Esophagus (tissue), 2 donors: ENCODE data around the gene EP400. TPM values are rescaled to one million over a fixed set of nuclear protein-coding genes. Genes with fewer than 3 reads are reported as not detected.

Experiments used
- H3K27ac ChIP-seq, 2 donors: one replicate each; pipeline ENCODE4 v1.5.1; 2013; ENCODE audit warnings: low read depth in 2 of 2, mild to moderate bottlenecking in 2 of 2, inconsistent platforms in 1 of 2, low read length in 1 of 2, moderate library complexity in 1 of 2
- H3K27me3 ChIP-seq, 2 donors: one replicate each; pipeline ENCODE4 v1.6.1; 2013; ENCODE audit warnings: low read length in 2 of 2, control low read depth in 1 of 2, mild to moderate bottlenecking in 1 of 2; ENCODE audit not compliant: insufficient read depth in 2 of 2, control insufficient read depth in 1 of 2
- H3K36me3 ChIP-seq, 2 donors: one replicate each; pipeline ENCODE4 v1.6.1; 2013; ENCODE audit warnings: low read length in 1 of 2; ENCODE audit not compliant: control insufficient read depth in 2 of 2, insufficient read depth in 2 of 2
- H3K4me1 ChIP-seq, 2 donors: one replicate each; pipeline ENCODE4 v1.6.1; 2013; ENCODE audit warnings: low read length in 1 of 2; ENCODE audit not compliant: control insufficient read depth in 2 of 2, insufficient read depth in 2 of 2
- H3K4me3 ChIP-seq, 2 donors: one replicate each; pipeline ENCODE4 v1.5.1; 2013; ENCODE audit warnings: low read length in 2 of 2, mild to moderate bottlenecking in 2 of 2, low read depth in 1 of 2, moderate library complexity in 1 of 2
- H3K9me3 ChIP-seq, 2 donors: one replicate each; pipeline ENCODE4 v1.6.1; 2013; ENCODE audit warnings: mild to moderate bottlenecking in 2 of 2, low read depth in 1 of 2, low read length in 1 of 2, moderate library complexity in 1 of 2; ENCODE audit not compliant: control insufficient read depth in 2 of 2, insufficient read depth in 1 of 2
- WGBS, 2 donors: extraction: QIAGEN DNeasy Blood & Tissue Kit; methylation state at CpG; one replicate each; pipeline ENCODE4 v1.1.7; 2013; 5-methylcytosine and 5-hydroxymethylcytosine counted together
- polyA plus RNA-seq, 2 donors: library from polyadenylated mRNA; stranded (reverse); fragments of 200-250 nt; gene quantifications; one replicate each; pipeline ENCODE4 v1.2.3, GENCODE V29; 2013
- donor health status: healthy with polysubstance abuse.
- donor health status: Bipolar disorder and iron deficiency.

EP400 gene
- polyA plus RNA-seq, 2 donors, result 8.9 to 17.1 TPM

DNA sequence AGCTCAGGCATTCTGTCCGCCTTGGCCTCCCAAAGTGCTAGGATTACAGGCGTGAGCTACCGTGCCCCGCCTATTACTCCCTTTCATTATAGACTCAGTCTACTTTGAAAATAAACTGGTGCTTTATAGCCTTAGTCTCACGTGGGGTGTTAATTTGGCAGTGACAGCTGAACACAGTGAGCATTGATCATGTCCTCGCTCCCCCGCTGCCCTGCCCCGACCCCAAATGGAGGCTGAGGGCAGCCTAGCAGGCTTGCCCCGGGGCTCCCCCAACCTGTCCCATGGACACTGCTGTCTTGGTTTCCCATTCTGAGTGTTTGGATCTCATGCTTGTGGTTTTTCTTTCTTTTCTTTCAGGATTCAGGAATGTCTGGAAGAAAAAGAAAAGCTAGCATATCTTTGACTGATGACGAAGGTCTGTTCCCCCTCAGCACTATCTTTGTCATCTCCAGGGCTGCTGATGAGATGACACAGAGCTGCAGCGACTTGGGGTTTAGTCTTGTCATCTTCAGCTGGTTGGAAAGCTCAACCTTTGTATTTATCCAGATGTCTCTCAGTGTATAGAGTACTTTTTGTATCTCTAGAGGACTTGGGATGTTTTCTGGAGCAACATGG is 42.2 kb downstream of the EP400 start:
- Histone ChIP-seq H3K4me1 (no peaks in the 10 kb centered on the region), H3K36me3 (peaks cover 33 to 43% of the 10 kb centered on the region in 2 donors), H3K9me3 (no peaks in the 10 kb centered on the region), H3K4me3 (no peak overlapping the region), H3K27me3 (no peaks in the 10 kb centered on the region), H3K27ac (no peak overlapping the region)
- WGBS, 2 donors, result 90 to 92% methylated on average over 11 of the region's 11 CpGs

DNA sequence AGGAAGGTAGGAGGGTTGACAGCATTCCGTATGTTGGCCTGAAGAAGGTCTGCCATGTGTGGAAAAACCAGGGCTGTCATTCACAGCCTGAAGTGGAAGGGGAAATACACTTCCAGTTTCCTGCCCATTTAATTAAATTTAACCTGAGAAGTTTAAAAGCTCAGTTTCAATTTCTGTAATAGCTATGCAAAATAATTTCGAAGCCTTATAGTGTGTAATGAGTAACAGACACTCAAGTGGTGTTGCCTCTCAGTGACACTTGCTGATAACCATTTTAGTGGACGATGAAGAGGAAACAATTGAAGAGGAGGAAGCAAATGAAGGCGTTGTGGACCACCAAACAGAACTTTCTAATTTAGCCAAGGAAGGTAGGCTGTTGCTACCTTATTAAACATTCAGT is 44.8 kb downstream of the EP400 start:
- no peak overlapping the region for H3K27ac ChIP-seq
- no peaks in the 10 kb centered on the region for H3K4me1 ChIP-seq
- H3K4me3 ChIP-seq, result no peak overlapping the region
- no peaks in the 10 kb centered on the region for H3K9me3 ChIP-seq
- H3K36me3 ChIP-seq, result peaks cover 28 to 30% of the 10 kb centered on the region in 2 donors
- 85 to 86% methylated on average over 4 of the region's 4 CpGs for WGBS, 2 donors
- no peaks in the 10 kb centered on the region for H3K27me3 ChIP-seq

DNA sequence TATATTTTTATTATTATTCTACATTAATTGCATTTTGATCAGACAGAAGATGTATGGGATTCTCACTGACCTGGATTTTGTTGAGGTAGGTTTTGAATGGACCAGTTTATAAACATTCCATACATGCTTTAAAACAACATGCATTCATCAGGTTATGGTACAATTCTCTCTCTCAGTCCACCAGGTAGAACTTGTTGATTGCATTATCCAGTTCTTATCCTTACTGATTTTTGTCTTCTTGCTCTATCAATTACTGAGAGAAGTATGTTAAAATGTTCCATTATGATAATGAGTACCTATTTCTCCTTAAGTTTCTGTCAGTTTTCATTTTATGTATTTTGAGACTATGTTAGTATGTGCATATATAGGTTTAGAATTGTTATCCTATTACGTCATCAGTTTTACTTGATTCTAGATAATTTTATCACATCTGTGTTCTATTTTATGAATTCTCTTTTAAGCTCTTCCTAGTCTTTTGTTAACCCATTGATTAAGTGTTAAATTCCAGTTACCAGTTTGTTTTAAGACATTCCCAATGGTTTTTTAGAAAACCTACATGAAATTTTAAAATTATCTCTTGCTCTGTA is 50.6 kb downstream of the EP400 start:
- Histone ChIP-seq H3K9me3 (no peaks in the 10 kb centered on the region), H3K4me3 (no peak overlapping the region), H3K27me3 (no peaks in the 10 kb centered on the region), H3K4me1 (no peaks in the 10 kb centered on the region), H3K27ac (no peak overlapping the region), H3K36me3 (peaks cover 3 to 5% of the 10 kb centered on the region in 2 donors)
- WGBS, 2 donors, result 94 to 95% methylated on average over 1 of the region's 1 CpG

DNA sequence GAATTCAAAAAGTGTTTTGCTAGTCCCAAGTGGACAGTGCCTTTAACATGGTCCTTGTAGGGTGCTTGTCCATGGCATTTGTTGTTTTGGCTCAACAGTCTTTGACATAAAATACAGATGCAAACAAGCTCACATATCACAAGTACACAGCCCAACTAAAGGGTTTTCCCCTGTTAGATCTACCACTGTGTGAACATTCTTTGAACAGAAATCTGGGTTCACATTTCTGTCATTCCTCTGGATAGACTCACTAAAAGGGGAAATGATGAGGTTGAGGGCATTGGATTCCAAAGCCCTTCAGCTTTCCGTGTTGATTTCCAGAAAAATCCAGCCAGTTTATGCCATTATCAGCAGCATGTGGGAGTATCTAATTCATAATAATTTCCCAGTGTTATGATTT is 54.1 kb downstream of the EP400 start:
- 80 to 86% methylated on average over 1 of the region's 1 CpG for WGBS, 2 donors
- H3K27me3 ChIP-seq, result no peaks in the 10 kb centered on the region
- no peaks in the 10 kb centered on the region for H3K4me1 ChIP-seq
- peaks cover 7 to 17% of the 10 kb centered on the region in 2 donors for H3K36me3 ChIP-seq
- H3K9me3 ChIP-seq, result no peaks in the 10 kb centered on the region
- H3K4me3 ChIP-seq, result no peak overlapping the region
- H3K27ac ChIP-seq, result no peak overlapping the region

DNA sequence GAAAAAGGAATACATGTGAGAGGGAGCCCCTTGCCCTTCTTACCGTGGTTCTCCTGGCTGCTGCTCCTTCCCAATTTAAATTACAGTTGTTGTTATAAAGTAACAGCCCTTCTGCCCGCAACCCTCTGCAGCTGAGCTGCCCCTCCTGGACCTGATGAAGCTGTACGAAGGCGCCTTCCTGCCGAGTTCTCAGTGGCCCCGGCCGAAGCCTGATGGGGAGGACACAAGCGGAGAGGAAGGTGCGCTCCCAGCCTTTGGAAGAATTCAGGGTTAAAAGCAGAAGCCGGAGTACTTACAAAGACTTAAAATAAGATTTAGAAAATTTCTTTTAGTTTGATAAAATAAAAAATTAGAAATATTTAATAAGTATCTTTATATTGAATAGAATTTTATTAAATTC is 55.2 kb downstream of the EP400 start:
- Histone ChIP-seq H3K27me3 (no peaks in the 10 kb centered on the region), H3K4me3 (no peak overlapping the region), H3K27ac (no peak overlapping the region), H3K4me1 (no peaks in the 10 kb centered on the region), H3K9me3 (no peaks in the 10 kb centered on the region), H3K36me3 (peaks cover 11 to 23% of the 10 kb centered on the region in 2 donors)
- WGBS, 2 donors, result 94 to 96% methylated on average over 10 of the region's 10 CpGs

DNA sequence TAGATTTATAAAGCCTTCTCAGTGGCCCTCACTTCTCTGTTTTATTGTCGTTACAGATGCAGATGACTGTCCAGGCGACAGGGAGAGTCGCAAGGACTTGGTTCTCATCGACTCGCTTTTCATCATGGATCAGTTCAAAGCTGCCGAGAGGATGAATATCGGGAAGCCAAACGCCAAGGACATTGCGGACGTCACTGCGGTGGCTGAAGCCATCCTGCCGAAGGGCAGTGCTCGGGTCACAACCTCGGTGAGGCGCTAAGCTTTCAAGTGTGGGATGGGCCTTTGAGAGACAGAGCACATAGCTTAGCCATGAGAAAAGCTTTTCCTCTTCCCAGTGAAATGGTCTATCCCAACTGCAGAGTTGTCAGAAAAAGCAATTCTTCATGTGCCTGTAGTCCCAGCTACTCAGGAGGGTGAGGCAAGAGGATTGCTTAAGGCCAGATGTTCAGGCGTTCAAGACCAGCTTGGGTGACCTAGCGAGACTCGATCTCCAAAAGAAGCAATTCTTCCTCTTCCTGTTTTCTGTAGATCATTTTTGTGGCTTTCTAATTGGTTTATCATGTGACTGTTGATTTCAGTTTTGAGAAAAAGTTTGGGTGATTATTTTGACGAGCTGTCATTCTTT is 56.4 kb downstream of the EP400 start:
- 95% methylated on average over 19 of the region's 19 CpGs for WGBS, 2 donors
- H3K36me3 ChIP-seq, result peaks cover 15 to 25% of the 10 kb centered on the region in 2 donors
- no peaks in the 10 kb centered on the region for H3K4me1 ChIP-seq
- H3K9me3 ChIP-seq, result no peaks in the 10 kb centered on the region
- no peaks in the 10 kb centered on the region for H3K27me3 ChIP-seq
- no peak overlapping the region for H3K4me3 ChIP-seq
- H3K27ac ChIP-seq, result no peak overlapping the region

DNA sequence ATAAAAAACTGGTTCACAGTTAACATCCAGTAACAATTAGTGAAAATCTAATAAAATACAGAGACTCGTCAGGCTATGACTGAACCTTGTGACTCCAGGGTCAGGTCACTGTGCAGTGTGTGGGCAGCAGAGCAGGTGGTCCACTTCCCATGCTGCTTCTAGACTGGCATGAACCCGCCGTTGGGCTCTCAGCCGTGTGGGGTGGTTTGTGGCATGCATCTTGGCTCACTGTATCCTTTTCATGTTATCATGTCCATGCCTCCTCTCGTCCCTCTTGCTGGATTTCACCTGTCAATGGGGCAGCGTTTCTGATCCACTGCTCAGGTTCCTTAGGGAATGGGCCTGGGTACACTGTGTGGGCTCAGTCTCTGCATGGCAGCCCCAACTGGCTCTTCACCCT is 57.3 kb downstream of the EP400 start:
- Histone ChIP-seq H3K9me3 (no peaks in the 10 kb centered on the region), H3K36me3 (peaks cover 19 to 30% of the 10 kb centered on the region in 2 donors), H3K27ac (no peak overlapping the region), H3K4me1 (no peaks in the 10 kb centered on the region), H3K4me3 (no peak overlapping the region), H3K27me3 (no peaks in the 10 kb centered on the region)
- 82 to 91% methylated on average over 6 of the region's 6 CpGs for WGBS, 2 donors

DNA sequence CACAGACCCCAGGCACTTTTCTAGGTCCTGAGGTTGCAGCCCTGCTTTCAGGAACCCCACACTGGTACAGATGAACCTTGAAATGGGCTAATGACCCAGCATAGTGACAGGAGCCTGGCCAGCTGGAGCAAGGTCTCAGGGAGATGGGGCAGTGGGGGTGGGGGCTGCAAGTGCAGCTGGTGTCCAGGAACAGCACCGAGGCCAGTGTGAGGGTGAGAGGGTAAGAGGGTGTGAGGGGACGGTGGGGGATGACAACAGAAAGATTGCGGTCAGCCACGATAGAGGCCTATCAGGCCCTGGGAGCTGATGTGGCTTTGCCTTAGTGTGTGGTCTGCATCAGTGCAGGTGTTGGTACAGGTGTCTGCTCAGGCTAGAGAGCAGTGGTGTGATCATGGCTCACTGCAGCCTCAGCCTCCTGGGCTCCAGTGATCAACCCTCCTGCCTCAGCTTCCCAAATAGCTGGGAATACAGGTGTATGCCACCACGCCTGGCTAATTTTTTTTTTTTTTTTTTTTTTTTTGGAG is 59.7 kb downstream of the EP400 start:
- 94 to 97% methylated on average over 5 of the region's 5 CpGs for WGBS, 2 donors
- Histone ChIP-seq H3K27ac (no peak overlapping the region), H3K27me3 (no peaks in the 10 kb centered on the region), H3K36me3 (peaks cover 33 to 47% of the 10 kb centered on the region in 2 donors), H3K4me3 (no peak overlapping the region), H3K9me3 (no peaks in the 10 kb centered on the region), H3K4me1 (no peaks in the 10 kb centered on the region)

DNA sequence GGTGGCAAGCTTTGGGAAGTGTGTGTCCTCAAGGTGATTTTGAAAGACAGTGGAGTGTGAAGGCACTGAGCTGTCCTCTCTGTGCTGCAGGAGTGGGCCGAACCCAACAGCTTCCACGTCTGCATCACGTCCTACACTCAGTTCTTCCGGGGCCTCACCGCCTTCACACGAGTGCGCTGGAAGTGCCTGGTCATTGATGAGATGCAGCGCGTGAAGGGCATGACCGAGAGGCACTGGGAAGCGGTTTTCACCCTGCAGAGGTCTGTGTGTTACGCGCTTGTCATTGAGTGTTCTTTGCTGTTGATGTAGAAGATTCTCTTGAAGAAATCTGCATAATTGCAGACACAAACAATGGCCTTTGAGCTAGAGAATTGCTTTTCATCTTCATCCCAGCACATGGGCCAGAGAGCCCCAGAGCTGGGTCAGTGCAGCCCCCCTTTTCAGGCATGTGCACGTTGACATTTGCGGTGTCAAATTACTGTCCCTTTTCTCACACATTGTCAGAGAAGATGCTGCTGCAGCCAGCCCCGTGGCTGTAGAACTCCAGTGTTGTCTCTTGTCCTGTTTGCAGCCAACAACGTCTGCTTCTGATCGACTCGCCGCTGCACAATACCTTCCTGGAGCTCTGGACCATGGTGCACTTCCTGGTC is 63.3 kb downstream of the EP400 start:
- Histone ChIP-seq H3K36me3 (peaks cover 45 to 64% of the 10 kb centered on the region in 2 donors), H3K27me3 (no peaks in the 10 kb centered on the region), H3K27ac (no peak overlapping the region), H3K4me3 (no peak overlapping the region), H3K4me1 (no peaks in the 10 kb centered on the region), H3K9me3 (no peaks in the 10 kb centered on the region)
- WGBS, 2 donors, result 85 to 88% methylated on average over 20 of the region's 20 CpGs
